Activated CD4-positive, alpha-beta T cell treated with anti-CD3 and anti-CD28 coated beads, Interleukin-2, Interleukin-4, amounts not matched to agents 100 ng/mL and 50 ng/mL, durations not matched to agents 16 hours and 8 hours (primary cell): ENCODE results near the gene TRIP12.

Source experiments
- DNase-seq: peaks from one replicate; pipeline ENCODE4 v3.0.0-alpha.2; 2020; ENCODE audit warnings: low spot score

The TRIP12 gene

GRCh38 chr2:229920011-229920641 is 1.7 kb downstream of the TRIP12 start:
- DNase-seq: no peak

- DNase-seq: no peak
Observed at GRCh38 chr2:229917793-229918192, 4.0 kb downstream of the TRIP12 start.

- no peak for DNase-seq
Observed at GRCh38 chr2:229914171-229914570, 7.6 kb downstream of the TRIP12 start.

- peak; percentile 33 for DNase-seq
Observed at GRCh38 chr2:229910832-229911412, 10.9 kb downstream of the TRIP12 start.

- DNase-seq: no peak
Observed at GRCh38 chr2:229910147-229910831, 11.5 kb downstream of the TRIP12 start.

GRCh38 chr2:229909090-229909489 is 12.7 kb downstream of the TRIP12 start:
- no peak for DNase-seq

- DNase-seq: no peak
Observed at GRCh38 chr2:229905601-229906000, 16.2 kb downstream of the TRIP12 start.

- no peak for DNase-seq
Observed at GRCh38 chr2:229903037-229903436, 18.8 kb downstream of the TRIP12 start.

- no peak for DNase-seq
Observed at GRCh38 chr2:229901819-229902218, 20.0 kb downstream of the TRIP12 start.

GRCh38 chr2:229900514-229900913 is 21.3 kb downstream of the TRIP12 start:
- DNase-seq: peak; percentile 28

GRCh38 chr2:229900012-229900411 is 21.8 kb downstream of the TRIP12 start:
- peak; percentile 49 for DNase-seq

- no peak for DNase-seq
Observed at GRCh38 chr2:229899604-229900003, 22.2 kb downstream of the TRIP12 start.

- DNase-seq: no peak
Observed at GRCh38 chr2:229896857-229897256, 25.0 kb downstream of the TRIP12 start.

- no peak for DNase-seq
Observed at GRCh38 chr2:229889023-229889422, 32.8 kb downstream of the TRIP12 start.

- no peak for DNase-seq
Observed at GRCh38 chr2:229888031-229888430, 33.8 kb downstream of the TRIP12 start.

- DNase-seq: no peak
Observed at GRCh38 chr2:229887441-229887840, 34.4 kb downstream of the TRIP12 start.

- peak; percentile 45 for DNase-seq
Observed at GRCh38 chr2:229884775-229885699, 36.8 kb downstream of the TRIP12 start.

- DNase-seq: no peak
Observed at GRCh38 chr2:229882583-229882982, 39.2 kb downstream of the TRIP12 start.

- DNase-seq: no peak
Observed at GRCh38 chr2:229880892-229881586, 40.8 kb downstream of the TRIP12 start.

GRCh38 chr2:229879191-229879950 is 42.4 kb downstream of the TRIP12 start:
- no peak for DNase-seq

GRCh38 chr2:229875549-229875948 is 46.3 kb downstream of the TRIP12 start:
- DNase-seq: no peak
